HCT116 (cell line): ENCODE data around the gene RNF111. TPM values are rescaled to one million over a fixed set of nuclear protein-coding genes. Genes with fewer than 3 reads are reported as not detected.

Source experiments
- ATAC-seq: fragments of 200-7000 bp; cut with Tn5 transposase; 2 replicates; pipeline ENCODE4 v1.9.1; 2020; ENCODE audit warnings: mild to moderate bottlenecking, moderate library complexity
- BruUV-seq: library from RNA; stranded (reverse); fragments of 400-500 nt; replicated peaks from 2 replicates; lab custom pipeline; 2021; lab: Mats Ljungman, UMichigan
- CTCF ChIA-PET: fragments of 300-600 bp; sonication (Branson Sonifier 250); formaldehyde crosslinking; loops from one replicate; lab custom pipeline; 2021; ENCODE audit warnings: antibody characterized with exemption; lab: Charles Lee
- POLR2A ChIA-PET: fragments of 300-600, 350-600 bp; sonication (Branson Sonifier 250); formaldehyde crosslinking; loops from one replicate; lab custom pipeline; 2021; ENCODE audit warnings: antibody characterized with exemption; lab: Charles Lee
- RAD21 ChIA-PET, 2 experiments: fragments of 300-600 bp; sonication (Branson Sonifier 250); formaldehyde crosslinking; loops; one replicate each; lab custom pipeline; 2023; ENCODE audit warnings: low total read pairs in 2 of 2; ENCODE audit not compliant: uncharacterized antibody in 2 of 2, unreplicated experiment in 2 of 2, low non-redundant PET in 1 of 2; lab: Charles Lee
- DNase-seq: peaks from one replicate; pipeline ENCODE4 v3.0.0-alpha.2; 2010; ENCODE audit warnings: low read depth, low spot score
- H2AFZ ChIP-seq: fragments of 200-600 bp; shearing (Covaris generic), sonication (generic); 2 replicates; pipeline ENCODE4 v1.6.1; 2017; ENCODE audit warnings: low read depth, mixed run types, mixed read lengths, antibody characterized with exemption, low read length; ENCODE audit not compliant: poor library complexity, severe bottlenecking
- H3K27ac ChIP-seq: 2 replicates; pipeline ENCODE4 v1.5.1; 2012; ENCODE audit warnings: low read depth, low read length
- H3K27me3 ChIP-seq: fragments of 200-600 bp; sonication (generic); 2 replicates; pipeline ENCODE4 v1.6.1; 2016; ENCODE audit warnings: mixed run types, low read length, mixed read lengths; ENCODE audit not compliant: insufficient read depth
- H3K36me3 ChIP-seq, 2 experiments: fragments of 200-500 bp in 1 of 2; fragments of 200-600 bp in 1 of 2; sonication (Bioruptor generic) in 1 of 2; sonication (generic) in 1 of 2; 2 replicates each; pipeline versions ENCODE4 v1.5.1 to v1.6.1; 2014 to 2016; ENCODE audit warnings: low read length in 2 of 2, inconsistent platforms in 1 of 2, mixed read lengths in 1 of 2, mixed run types in 1 of 2; ENCODE audit not compliant: insufficient read depth in 2 of 2, control insufficient read depth in 1 of 2
- H3K4me1 ChIP-seq, 2 experiments: fragments of 200-600 bp in 1 of 2; sonication (generic) in 1 of 2; 2 replicates each; pipeline versions ENCODE4 v1.5.1 to v1.6.1; 2012 to 2017; ENCODE audit warnings: low read length in 2 of 2, inconsistent platforms in 1 of 2, mild to moderate bottlenecking in 1 of 2, mixed read lengths in 1 of 2, mixed run types in 1 of 2, moderate library complexity in 1 of 2; ENCODE audit not compliant: insufficient read depth in 2 of 2, control insufficient read depth in 1 of 2
- H3K4me2 ChIP-seq: fragments of 200-600 bp; sonication (generic); 2 replicates; pipeline ENCODE4 v1.6.1; 2017; ENCODE audit warnings: mixed run types, low read length, mixed read lengths
- H3K4me3 ChIP-seq, 2 experiments: fragments of 200-600 bp in 1 of 2; sonication (generic) in 1 of 2; replicated peaks in 1 of 2; 2 replicates each; pipeline ENCODE4 v1.5.1; 2011 to 2016; ENCODE audit warnings: low read length in 2 of 2, control low read depth in 1 of 2, low read depth in 1 of 2, mild to moderate bottlenecking in 1 of 2, mixed read lengths in 1 of 2, mixed run types in 1 of 2
- H3K79me2 ChIP-seq: fragments of 200-600 bp; sonication (generic); 2 replicates; pipeline ENCODE4 v1.6.1; 2017; ENCODE audit warnings: mild to moderate bottlenecking, mixed run types, low read length, moderate library complexity, mixed read lengths; ENCODE audit not compliant: insufficient read depth
- H3K9ac ChIP-seq: fragments of 200-600 bp; sonication (generic); 2 replicates; pipeline ENCODE4 v1.6.1; 2016; ENCODE audit warnings: low read length, mixed read lengths
- H3K9me2 ChIP-seq: fragments of 200-600 bp; sonication (generic), shearing (Covaris generic); 2 replicates; pipeline ENCODE4 v1.6.1; 2017; ENCODE audit warnings: mixed run types, mild to moderate bottlenecking, moderate library complexity; ENCODE audit not compliant: insufficient read depth
- H3K9me3 ChIP-seq, 2 experiments: fragments of 200-500 bp in 1 of 2; fragments of 200-600 bp in 1 of 2; sonication (Bioruptor generic) in 1 of 2; sonication (generic) in 1 of 2; 2 replicates each; pipeline ENCODE4 v1.6.1; 2014 to 2017; ENCODE audit warnings: low read length in 2 of 2, mixed read lengths in 2 of 2, inconsistent platforms in 1 of 2, low read depth in 1 of 2, mild to moderate bottlenecking in 1 of 2, mixed run types in 1 of 2, moderate library complexity in 1 of 2; ENCODE audit not compliant: control insufficient read depth in 1 of 2, insufficient read depth in 1 of 2
- H4K20me1 ChIP-seq: fragments of 200-600 bp; sonication (generic), shearing (Covaris generic); 2 replicates; pipeline ENCODE4 v1.6.1; 2017; ENCODE audit warnings: mixed run types, mild to moderate bottlenecking, moderate library complexity; ENCODE audit not compliant: insufficient read depth
- ATF3 ChIP-seq: IDR thresholded peaks from 2 replicates; pipeline ENCODE4 v1.6.1; 2012
- EGR1 ChIP-seq: IDR thresholded peaks from 2 replicates; pipeline ENCODE4 v1.6.1; 2012; ENCODE audit warnings: low read depth
- FOSL1 ChIP-seq: IDR thresholded peaks from 2 replicates; pipeline ENCODE4 v1.6.1; 2012; ENCODE audit warnings: low read depth
- MAX ChIP-seq: IDR thresholded peaks from 2 replicates; pipeline ENCODE4 v1.6.1; 2012
- RAD21 ChIP-seq: IDR thresholded peaks from 2 replicates; pipeline ENCODE4 v1.6.1; 2012; ENCODE audit warnings: low read depth, mild to moderate bottlenecking
- SP1 ChIP-seq: IDR thresholded peaks from 2 replicates; pipeline ENCODE4 v1.6.1; 2012; ENCODE audit warnings: low read depth
- SRF ChIP-seq: IDR thresholded peaks from 2 replicates; pipeline ENCODE4 v1.6.1; 2012; ENCODE audit warnings: low read depth
- TCF7L2 ChIP-seq: IDR thresholded peaks from 2 replicates; pipeline ENCODE4 v1.7.0; 2011; ENCODE audit warnings: borderline replicate concordance, inconsistent platforms; ENCODE audit not compliant: insufficient read depth, insufficient read length; ENCODE audit errors: extremely low read depth
- YY1 ChIP-seq: IDR thresholded peaks from 2 replicates; pipeline ENCODE4 v1.6.1; 2011; ENCODE audit warnings: low read length, low read depth, moderate library complexity, mild to moderate bottlenecking; ENCODE audit not compliant: insufficient replicate concordance; ENCODE audit errors: extremely low read depth
- ZNF274 ChIP-seq: fragments of 200-500 bp; sonication (Bioruptor generic); IDR thresholded peaks from 2 replicates; pipeline ENCODE4 v1.6.1; 2014; ENCODE audit warnings: mild to moderate bottlenecking, low read depth, low read length, inconsistent platforms
- intact Hi-C: fragments of 100-400 bp; cut with micrococcal nuclease; formaldehyde crosslinking; loops from 2 replicates; pipeline ENCODE4 v1.10.0; 2022
- total RNA-seq: library from RNA; stranded (reverse); gene quantifications from one replicate; pipeline ENCODE4 v1.2.1, GENCODE V29; 2021; ENCODE audit not compliant: unreplicated experiment

Gene RNF111
- total RNA-seq, 1 experiment from 2014 or later, result 31.5 TPM

- POLR2A ChIA-PET, result no interaction called here
- no peaks in the 10 kb centered on the region for H3K79me2 ChIP-seq
These were observed 106.6 kb downstream of the RNF111 start for GRCh38 chr15:59094077-59094476.

GRCh38 chr15:59096429-59096828, 109.0 kb downstream of the RNF111 start:
- ATAC-seq (no peak), DNase-seq (no peak)
- ChIA-PET RAD21 (no interaction called here), CTCF (no interaction called here), POLR2A (interaction anchor here (0.7 kb wide), 1 partner anchor 10 kb away, joined by 3 read pairs; no protein-coding TSS in a partner anchor)
- peaks cover 2% of the 10 kb centered on the region; the same call in 1 of the 2 replicates for H4K20me1 ChIP-seq
- H3K79me2 ChIP-seq, result no peaks in the 10 kb centered on the region
- H3K27ac ChIP-seq, result no peak overlapping the region
- TF ChIP-seq YY1, result no peak
- TF ChIP-seq RAD21, result no peak
- TF ChIP-seq SP1, result no peak
- no peak overlapping the region for H3K4me3 ChIP-seq
- H3K9me2 ChIP-seq, result no peaks in the 10 kb centered on the region
- no peaks in the 10 kb centered on the region for H3K27me3 ChIP-seq
- H2AFZ ChIP-seq, result no peak overlapping the region
- intact Hi-C loops, result no loop called here
- H3K4me2 ChIP-seq, result no peak overlapping the region
- no peaks in the 10 kb centered on the region for H3K4me1 ChIP-seq
- no peaks in the 10 kb centered on the region for H3K9me3 ChIP-seq
- no TSS peak for BruUV-seq
- peaks cover 18 to 29% of the 10 kb centered on the region in 2 experiments for H3K36me3 ChIP-seq
- no peak overlapping the region for H3K9ac ChIP-seq

More at GRCh38 chr15:59094077-59094476, 106.6 kb downstream of the RNF111 start:
- no peak overlapping the region for H3K9ac ChIP-seq
- TF ChIP-seq ZNF274 (no peak), RAD21 (no peak), ATF3 (no peak), EGR1 (no peak), SRF (no peak), FOSL1 (no peak), YY1 (no peak), TCF7L2 (no peak), MAX (no peak)
- H3K9me3 ChIP-seq, result no peaks in the 10 kb centered on the region
- BruUV-seq, result no TSS peak
- H4K20me1 ChIP-seq, result peaks cover 2% of the 10 kb centered on the region; the same call in 1 of the 2 replicates
- no peaks in the 10 kb centered on the region for H3K4me1 ChIP-seq
- H2AFZ ChIP-seq, result no peak overlapping the region
- ChIA-PET RAD21 (no interaction called here), CTCF (interaction anchor here (1.0 kb wide), 1 partner anchor 435 kb away, joined by 3 read pairs; no protein-coding TSS in a partner anchor)
- H3K27me3 ChIP-seq, result no peaks in the 10 kb centered on the region
- H3K36me3 ChIP-seq, result peaks cover 22 to 44% of the 10 kb centered on the region in 2 experiments
- H3K4me2 ChIP-seq, result no peak overlapping the region
- ATAC-seq, result no peak
- no peak for DNase-seq
- no peaks in the 10 kb centered on the region for H3K9me2 ChIP-seq
- no peak overlapping the region for H3K4me3 ChIP-seq
- H3K27ac ChIP-seq, result no peak overlapping the region
- intact Hi-C loops, result no loop called here
